ENCODE measurements around the gene LRRC37B. TPM values are rescaled to one million over a fixed set of nuclear protein-coding genes. Genes with fewer than 3 reads are reported as not detected.
"Not testable (repeated sequence)": the region's sequence is repeated elsewhere in the genome, so short reads cannot be mapped to it uniquely, and the experiment has no call there.

Gene LRRC37B
- total RNA-seq, 1 donor from 2014 or later: 49.4 TPM

GRCh38 chr17:32033223-32033622 lies 26.0 kb downstream of the LRRC37B start:
- no peaks in the 10 kb centered on the region for H3K79me2 ChIP-seq (ENCODE audit: low read depth)
- H2AFZ ChIP-seq (replicated peaks): no peak overlapping the region
- H3K4me1 Mint-ChIP-seq: no peaks in the 10 kb centered on the region
- peaks cover 20% of the 10 kb centered on the region for H3K36me3 ChIP-seq
- no peaks in the 10 kb centered on the region for H3K4me1 ChIP-seq
- H3K4me3 Mint-ChIP-seq: no peak overlapping the region
- no peaks in the 10 kb centered on the region for H3K9me3 ChIP-seq (ENCODE audit: low read depth)
- no peaks in the 10 kb centered on the region for H3K27me3 ChIP-seq
- H3K4me3 ChIP-seq: no peak overlapping the region
- peaks cover 9% of the 10 kb centered on the region for H3F3A ChIP-seq (ENCODE audit: low read depth)
- H3K36me3 Mint-ChIP-seq: peaks cover 16% of the 10 kb centered on the region
- TF ChIP-seq EZH2phosphoT487 (IDR thresholded peaks at IDR 0.05): no peak
- no peak overlapping the region for H3K9ac ChIP-seq
- H3K27ac ChIP-seq: no peak overlapping the region
- no peaks in the 10 kb centered on the region for H3K27me3 Mint-ChIP-seq (ENCODE audit: insufficient read depth, low read depth)
- H3K4me2 ChIP-seq: no peak overlapping the region
- no peak overlapping the region for H3K27ac Mint-ChIP-seq
- no peaks in the 10 kb centered on the region for H3K9me3 Mint-ChIP-seq
- no peak for DNase-seq (ENCODE audit: low spot score)
- H4K20me1 ChIP-seq (ENCODE audit: low read depth): no peaks in the 10 kb centered on the region

- not testable (repeated sequence) for H3F3A ChIP-seq (ENCODE audit: low read depth); H3K79me2 ChIP-seq (ENCODE audit: low read depth); H3K4me2 ChIP-seq; H3K4me1 Mint-ChIP-seq; H3K9ac ChIP-seq; H3K9me3 Mint-ChIP-seq; H3K27ac Mint-ChIP-seq; H2AFZ ChIP-seq (replicated peaks); H3K4me3 ChIP-seq; DNase-seq (ENCODE audit: low spot score); H3K4me1 ChIP-seq; H3K27ac ChIP-seq; H3K27me3 ChIP-seq; H3K9me3 ChIP-seq (ENCODE audit: low read depth); H4K20me1 ChIP-seq (ENCODE audit: low read depth); H3K27me3 Mint-ChIP-seq (ENCODE audit: insufficient read depth, low read depth); H3K4me3 Mint-ChIP-seq
- H3K36me3 Mint-ChIP-seq: peaks cover 18% of the 10 kb centered on the region
- peaks cover 20% of the 10 kb centered on the region for H3K36me3 ChIP-seq
Observed at GRCh38 chr17:32033812-32034211, 26.6 kb downstream of the LRRC37B start.

- H4K20me1 ChIP-seq (ENCODE audit: low read depth); H3K27me3 Mint-ChIP-seq (ENCODE audit: insufficient read depth, low read depth); H3K4me1 ChIP-seq; H3K9me3 ChIP-seq (ENCODE audit: low read depth); H3K9ac ChIP-seq; H3K4me3 Mint-ChIP-seq; H3K9me3 Mint-ChIP-seq; H3F3A ChIP-seq (ENCODE audit: low read depth); H3K27ac ChIP-seq; H2AFZ ChIP-seq (replicated peaks); H3K4me3 ChIP-seq; H3K36me3 ChIP-seq; H3K4me2 ChIP-seq; H3K27me3 ChIP-seq; H3K27ac Mint-ChIP-seq; DNase-seq (ENCODE audit: low spot score); H3K79me2 ChIP-seq (ENCODE audit: low read depth); H3K4me1 Mint-ChIP-seq: not testable (repeated sequence)
- H3K36me3 Mint-ChIP-seq: peaks cover 25% of the 10 kb centered on the region
Observed at GRCh38 chr17:32040246-32040645, 33.1 kb downstream of the LRRC37B start.

- H3K36me3 Mint-ChIP-seq: peaks cover 18% of the 10 kb centered on the region
- H3K36me3 ChIP-seq; H3K4me1 ChIP-seq; H3K27ac ChIP-seq; H3K27me3 Mint-ChIP-seq (ENCODE audit: insufficient read depth, low read depth); H3K27ac Mint-ChIP-seq; H3K9me3 Mint-ChIP-seq; DNase-seq (ENCODE audit: low spot score); H3F3A ChIP-seq (ENCODE audit: low read depth); H3K9me3 ChIP-seq (ENCODE audit: low read depth); H3K9ac ChIP-seq; H3K79me2 ChIP-seq (ENCODE audit: low read depth); H2AFZ ChIP-seq (replicated peaks); H3K4me2 ChIP-seq; H3K27me3 ChIP-seq; H3K4me1 Mint-ChIP-seq; H4K20me1 ChIP-seq (ENCODE audit: low read depth); H3K4me3 Mint-ChIP-seq; H3K4me3 ChIP-seq: not testable (repeated sequence)
Observed at GRCh38 chr17:32041306-32041875, 34.2 kb downstream of the LRRC37B start.

GRCh38 chr17:32042266-32042665 lies 35.1 kb downstream of the LRRC37B start:
- not testable (repeated sequence) for H3K9me3 Mint-ChIP-seq

GRCh38 chr17:32045611-32046010 lies 38.4 kb downstream of the LRRC37B start:
- H3K27ac ChIP-seq; H3F3A ChIP-seq (ENCODE audit: low read depth); H3K9me3 Mint-ChIP-seq; H3K4me3 Mint-ChIP-seq; H3K4me1 Mint-ChIP-seq; H3K36me3 ChIP-seq; DNase-seq (ENCODE audit: low spot score); H3K79me2 ChIP-seq (ENCODE audit: low read depth); H3K9me3 ChIP-seq (ENCODE audit: low read depth); H4K20me1 ChIP-seq (ENCODE audit: low read depth); H3K27me3 Mint-ChIP-seq (ENCODE audit: insufficient read depth, low read depth); H3K27me3 ChIP-seq; H3K9ac ChIP-seq; H3K27ac Mint-ChIP-seq; H3K4me1 ChIP-seq; H3K4me3 ChIP-seq; H2AFZ ChIP-seq (replicated peaks); H3K4me2 ChIP-seq: not testable (repeated sequence)
- H3K36me3 Mint-ChIP-seq: peaks cover 14% of the 10 kb centered on the region

More at GRCh38 chr17:32042266-32042665, 35.1 kb downstream of the LRRC37B start:
- H3K4me1 Mint-ChIP-seq; H3K4me3 ChIP-seq; H3K27me3 Mint-ChIP-seq (ENCODE audit: insufficient read depth, low read depth); DNase-seq (ENCODE audit: low spot score); H4K20me1 ChIP-seq (ENCODE audit: low read depth); H3K4me2 ChIP-seq; H3K27me3 ChIP-seq; H3K27ac ChIP-seq; H3K27ac Mint-ChIP-seq; H2AFZ ChIP-seq (replicated peaks); H3K36me3 ChIP-seq; H3F3A ChIP-seq (ENCODE audit: low read depth); H3K4me1 ChIP-seq; H3K79me2 ChIP-seq (ENCODE audit: low read depth); H3K4me3 Mint-ChIP-seq; H3K9me3 ChIP-seq (ENCODE audit: low read depth); H3K9ac ChIP-seq: not testable (repeated sequence)
- peaks cover 15% of the 10 kb centered on the region for H3K36me3 Mint-ChIP-seq

- H3K36me3 Mint-ChIP-seq: peaks cover 12% of the 10 kb centered on the region
- H3K27me3 Mint-ChIP-seq (ENCODE audit: insufficient read depth, low read depth); H3K27ac Mint-ChIP-seq; H3K4me3 Mint-ChIP-seq; H3K27ac ChIP-seq; H4K20me1 ChIP-seq (ENCODE audit: low read depth); H3K79me2 ChIP-seq (ENCODE audit: low read depth); H3K4me1 ChIP-seq; H3K4me3 ChIP-seq; H3K27me3 ChIP-seq; H3K4me2 ChIP-seq; DNase-seq (ENCODE audit: low spot score); H3K4me1 Mint-ChIP-seq; H3K36me3 ChIP-seq; H3F3A ChIP-seq (ENCODE audit: low read depth); H3K9me3 Mint-ChIP-seq; H3K9ac ChIP-seq; H2AFZ ChIP-seq (replicated peaks); H3K9me3 ChIP-seq (ENCODE audit: low read depth): not testable (repeated sequence)
Observed at GRCh38 chr17:32047663-32048062, 40.5 kb downstream of the LRRC37B start.

- H3K36me3 Mint-ChIP-seq; H3K27me3 ChIP-seq; DNase-seq (ENCODE audit: low spot score); H3K79me2 ChIP-seq (ENCODE audit: low read depth); H2AFZ ChIP-seq (replicated peaks); H3K4me3 Mint-ChIP-seq; H3K36me3 ChIP-seq; H3K9me3 ChIP-seq (ENCODE audit: low read depth); H3K4me1 ChIP-seq; H3K27ac ChIP-seq; H3K9me3 Mint-ChIP-seq; H3K27ac Mint-ChIP-seq; H4K20me1 ChIP-seq (ENCODE audit: low read depth); H3K4me2 ChIP-seq; H3K4me3 ChIP-seq; H3F3A ChIP-seq (ENCODE audit: low read depth); H3K9ac ChIP-seq; H3K27me3 Mint-ChIP-seq (ENCODE audit: insufficient read depth, low read depth); H3K4me1 Mint-ChIP-seq: not testable (repeated sequence)
Observed at GRCh38 chr17:32054985-32055384, 47.8 kb downstream of the LRRC37B start.
